Loucy (cell line): ENCODE results near the gene CACNA1C.

Experiments used
- H2AFZ ChIP-seq: fragments of 200-600 bp; sonication (generic); 2 replicates; pipeline ENCODE4 v1.6.0; 2016; ENCODE audit warnings: antibody characterized with exemption, mild to moderate bottlenecking, low read length, moderate library complexity
- H3F3A ChIP-seq: fragments of 200-600 bp; 2 replicates; pipeline ENCODE4 v1.6.0; 2016; ENCODE audit warnings: antibody characterized with exemption, low read depth, mild to moderate bottlenecking
- H3K27me3 ChIP-seq: fragments of 200-600 bp; sonication (generic); 2 replicates; pipeline ENCODE4 v1.6.1; 2014; ENCODE audit warnings: low read length, mild to moderate bottlenecking; ENCODE audit not compliant: insufficient read depth, poor library complexity, severe bottlenecking
- H3K36me3 ChIP-seq: fragments of 200-600 bp; sonication (generic); 2 replicates; pipeline ENCODE4 v1.6.1; 2016; ENCODE audit warnings: low read length; ENCODE audit not compliant: insufficient read depth
- H3K4me1 ChIP-seq: fragments of 200-600 bp; sonication (generic); 2 replicates; pipeline ENCODE4 v1.5.1; 2014; ENCODE audit warnings: low read length, mild to moderate bottlenecking; ENCODE audit not compliant: insufficient read depth, poor library complexity, severe bottlenecking
- H3K4me2 ChIP-seq: fragments of 200-600 bp; sonication (generic); 2 replicates; pipeline ENCODE4 v1.6.0; 2014; ENCODE audit warnings: antibody characterized with exemption, low read length, low read depth, mild to moderate bottlenecking; ENCODE audit not compliant: poor library complexity, severe bottlenecking
- H3K4me3 ChIP-seq: fragments of 200-600 bp; sonication (generic); 2 replicates; pipeline ENCODE4 v1.5.1; 2014; ENCODE audit warnings: low read length, mild to moderate bottlenecking, mixed read lengths; ENCODE audit not compliant: poor library complexity, severe bottlenecking
- H3K79me2 ChIP-seq: fragments of 200-600 bp; sonication (generic); 2 replicates; pipeline ENCODE4 v1.6.1; 2014; ENCODE audit warnings: low read length; ENCODE audit not compliant: insufficient read depth
- H3K9ac ChIP-seq: fragments of 200-600 bp; sonication (generic); 2 replicates; pipeline ENCODE4 v1.6.0; 2014; ENCODE audit warnings: mild to moderate bottlenecking, low read depth, low read length, moderate library complexity; ENCODE audit not compliant: poor library complexity, severe bottlenecking
- H3K9me2 ChIP-seq: fragments of 200-600 bp; sonication (generic); replicated peaks from 2 replicates; pipeline ENCODE4 v1.6.1; 2016; ENCODE audit warnings: low read depth, low read length, mixed read lengths
- H3K9me3 ChIP-seq: fragments of 200-600 bp; sonication (generic); 2 replicates; pipeline ENCODE4 v1.6.1; 2014; ENCODE audit warnings: mild to moderate bottlenecking, antibody characterized with exemption, low read length, low read depth; ENCODE audit not compliant: insufficient read depth
- H4K20me1 ChIP-seq: fragments of 200-600 bp; sonication (generic); 2 replicates; pipeline ENCODE4 v1.6.0; 2014; ENCODE audit warnings: antibody characterized with exemption, low read length, mild to moderate bottlenecking; ENCODE audit not compliant: insufficient read depth, poor library complexity, severe bottlenecking
- EZH2phosphoT487 ChIP-seq: fragments of 200-600 bp; IDR thresholded peaks from 2 replicates; pipeline ENCODE4 v1.6.1; 2018; ENCODE audit warnings: antibody characterized with exemption, mild to moderate bottlenecking, moderate library complexity, borderline replicate concordance
- TF ChIP-seq, protein P1 (sequence below): fragments of 200-600 bp; sonication (generic); conservative IDR thresholded peaks from 2 replicates; pipeline ENCODE4 v1.5.1; 2014; ENCODE audit warnings: mild to moderate bottlenecking, antibody characterized with exemption, low read length

The CACNA1C gene

DNA sequence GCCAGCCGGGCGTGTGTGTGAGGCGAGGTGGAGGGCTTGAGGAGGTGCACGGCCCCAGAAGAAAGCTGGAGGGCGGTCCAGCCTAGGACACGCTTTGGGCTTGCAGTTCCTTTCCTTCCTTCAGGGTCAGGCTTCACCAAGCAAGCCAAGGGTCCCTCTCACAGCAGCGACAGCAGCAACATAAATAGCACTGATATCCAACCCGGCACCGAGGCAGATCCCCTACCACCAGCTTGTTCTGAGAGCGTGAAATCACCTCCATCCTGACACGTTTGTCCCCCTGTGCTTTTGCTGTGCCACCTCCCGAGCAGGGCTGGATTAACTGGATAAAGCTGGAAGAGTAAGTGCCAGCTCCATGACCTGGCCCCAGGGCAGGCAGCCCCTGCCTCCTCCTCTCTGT is 251.4 kb downstream of the CACNA1C start:
- no peaks in the 10 kb centered on the region for H3K27me3 ChIP-seq
- H3K79me2 ChIP-seq = no peaks in the 10 kb centered on the region
- no peak overlapping the region for H3K4me2 ChIP-seq
- no peak overlapping the region for H2AFZ ChIP-seq
- H3K9me3 ChIP-seq = no peaks in the 10 kb centered on the region
- H3K9me2 ChIP-seq = no peaks in the 10 kb centered on the region
- H3K9ac ChIP-seq = no peak overlapping the region
- H4K20me1 ChIP-seq = no peaks in the 10 kb centered on the region
- TF ChIP-seq EZH2phosphoT487 = no peak
- TF ChIP-seq, protein P1, sequence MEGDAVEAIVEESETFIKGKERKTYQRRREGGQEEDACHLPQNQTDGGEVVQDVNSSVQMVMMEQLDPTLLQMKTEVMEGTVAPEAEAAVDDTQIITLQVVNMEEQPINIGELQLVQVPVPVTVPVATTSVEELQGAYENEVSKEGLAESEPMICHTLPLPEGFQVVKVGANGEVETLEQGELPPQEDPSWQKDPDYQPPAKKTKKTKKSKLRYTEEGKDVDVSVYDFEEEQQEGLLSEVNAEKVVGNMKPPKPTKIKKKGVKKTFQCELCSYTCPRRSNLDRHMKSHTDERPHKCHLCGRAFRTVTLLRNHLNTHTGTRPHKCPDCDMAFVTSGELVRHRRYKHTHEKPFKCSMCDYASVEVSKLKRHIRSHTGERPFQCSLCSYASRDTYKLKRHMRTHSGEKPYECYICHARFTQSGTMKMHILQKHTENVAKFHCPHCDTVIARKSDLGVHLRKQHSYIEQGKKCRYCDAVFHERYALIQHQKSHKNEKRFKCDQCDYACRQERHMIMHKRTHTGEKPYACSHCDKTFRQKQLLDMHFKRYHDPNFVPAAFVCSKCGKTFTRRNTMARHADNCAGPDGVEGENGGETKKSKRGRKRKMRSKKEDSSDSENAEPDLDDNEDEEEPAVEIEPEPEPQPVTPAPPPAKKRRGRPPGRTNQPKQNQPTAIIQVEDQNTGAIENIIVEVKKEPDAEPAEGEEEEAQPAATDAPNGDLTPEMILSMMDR = no peak
- H3K4me3 ChIP-seq = no peak overlapping the region
- H3K4me1 ChIP-seq = peaks cover 4% of the 10 kb centered on the region
- H3F3A ChIP-seq = no peaks in the 10 kb centered on the region
- H3K36me3 ChIP-seq = no peaks in the 10 kb centered on the region

DNA sequence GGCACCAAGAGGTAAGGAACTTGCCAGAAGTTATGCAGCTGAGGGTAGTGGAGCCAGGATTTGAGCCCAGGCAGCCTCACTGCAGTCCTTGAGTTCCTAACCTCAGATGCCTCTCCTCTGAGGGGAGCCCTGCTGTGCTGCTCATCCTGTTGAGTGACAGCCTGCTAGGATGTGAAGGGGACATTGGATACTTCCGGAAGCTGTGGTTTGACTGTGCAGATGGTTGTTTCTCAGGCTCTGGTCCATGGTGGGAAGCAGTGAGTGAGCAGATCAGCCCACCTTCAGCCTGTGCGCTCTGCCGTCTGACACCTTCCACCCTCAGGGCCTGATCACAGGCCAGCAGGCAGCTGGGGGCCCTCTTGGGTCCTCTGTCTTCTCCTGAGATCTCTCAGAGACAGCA is 253.2 kb downstream of the CACNA1C start:
- no peaks in the 10 kb centered on the region for H4K20me1 ChIP-seq
- peaks cover 4% of the 10 kb centered on the region for H3K4me1 ChIP-seq
- no peak for TF ChIP-seq EZH2phosphoT487
- TF ChIP-seq, protein P1 = no peak
- no peaks in the 10 kb centered on the region for H3K27me3 ChIP-seq
- no peaks in the 10 kb centered on the region for H3K79me2 ChIP-seq
- H3K4me3 ChIP-seq = no peak overlapping the region
- H3K9me2 ChIP-seq = no peaks in the 10 kb centered on the region
- H3K9ac ChIP-seq = no peak overlapping the region
- no peaks in the 10 kb centered on the region for H3K9me3 ChIP-seq
- H2AFZ ChIP-seq = no peak overlapping the region
- H3K4me2 ChIP-seq = no peak overlapping the region
- H3K36me3 ChIP-seq = no peaks in the 10 kb centered on the region
- H3F3A ChIP-seq = no peaks in the 10 kb centered on the region

DNA sequence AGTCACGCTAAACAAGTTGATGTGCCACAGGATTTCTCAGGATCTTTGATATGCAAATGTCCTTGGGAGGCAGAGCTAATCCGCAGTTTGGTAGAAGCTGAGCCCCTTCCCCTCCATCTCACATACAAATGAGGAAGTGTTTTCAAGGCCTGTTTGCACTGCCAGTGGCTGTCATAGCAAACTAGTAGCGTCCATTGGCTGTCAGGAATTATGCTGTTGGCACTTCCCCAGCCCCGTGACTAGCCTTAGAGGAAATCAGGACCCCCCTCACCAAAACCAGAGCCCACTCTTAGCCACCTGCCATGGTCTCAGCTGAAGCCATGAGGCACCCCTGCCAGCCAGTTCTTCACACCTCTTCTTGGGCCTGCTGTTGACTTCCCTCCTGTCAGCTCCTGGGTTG is 253.9 kb downstream of the CACNA1C start:
- Histone ChIP-seq H2AFZ (no peak overlapping the region), H3K4me3 (no peak overlapping the region), H3K79me2 (no peaks in the 10 kb centered on the region), H3K36me3 (no peaks in the 10 kb centered on the region), H3K4me1 (peaks cover 4% of the 10 kb centered on the region), H3K9me3 (no peaks in the 10 kb centered on the region), H3K9me2 (no peaks in the 10 kb centered on the region), H4K20me1 (no peaks in the 10 kb centered on the region), H3K4me2 (no peak overlapping the region), H3K27me3 (no peaks in the 10 kb centered on the region), H3K9ac (no peak overlapping the region), H3F3A (no peaks in the 10 kb centered on the region)
- TF ChIP-seq, protein P1 = no peak
- no peak for TF ChIP-seq EZH2phosphoT487
